BE2C (cell line): ENCODE measurements around the gene SLC44A1.

Experiments
- DNase-seq: peaks from one replicate; pipeline ENCODE4 v3.0.0-alpha.2; 2020
- H3K27me3 ChIP-seq: fragments of 250-450 bp; sonication (Bioruptor Pico); 2 replicates; pipeline ENCODE4 v1.5.1; 2020; ENCODE audit warnings: mild to moderate bottlenecking
- H3K36me3 ChIP-seq: fragments of 250-450 bp; sonication (Bioruptor Pico); 2 replicates; pipeline ENCODE4 v1.5.1; 2020; ENCODE audit warnings: mild to moderate bottlenecking
- H3K4me1 ChIP-seq: fragments of 250-450 bp; sonication (Bioruptor Pico); 2 replicates; pipeline ENCODE4 v1.5.1; 2020
- H3K4me3 ChIP-seq: 2 replicates; pipeline ENCODE4 v1.5.1; 2011; ENCODE audit warnings: low read depth, low read length
- H3K9me3 ChIP-seq: fragments of 250-450 bp; sonication (Bioruptor Pico); 2 replicates; pipeline ENCODE4 v1.5.1; 2020
- CTCF ChIP-seq: IDR thresholded peaks from 2 replicates; pipeline ENCODE4 v1.5.1; 2012; ENCODE audit warnings: mild to moderate bottlenecking, low read depth, low read length

Gene SLC44A1

GRCh38 chr9:105457560-105458294 lies 213.3 kb downstream of the SLC44A1 start:
- Histone ChIP-seq H3K4me3 (no peak overlapping the region), H3K36me3 (no peaks in the 10 kb centered on the region), H3K9me3 (no peaks in the 10 kb centered on the region; the same call in 1 of the 2 replicates), H3K27me3 (no peaks in the 10 kb centered on the region), H3K4me1 (no peaks in the 10 kb centered on the region)
- no peak for TF ChIP-seq CTCF
- DNase-seq: no peak

- Histone ChIP-seq H3K4me3 (no peak overlapping the region), H3K36me3 (no peaks in the 10 kb centered on the region; the same call in 1 of the 2 replicates), H3K4me1 (no peaks in the 10 kb centered on the region), H3K9me3 (no peaks in the 10 kb centered on the region; the same call in 1 of the 2 replicates), H3K27me3 (no peaks in the 10 kb centered on the region)
- TF ChIP-seq CTCF: no peak
- no peak for DNase-seq
These were observed 214.0 kb downstream of the SLC44A1 start for GRCh38 chr9:105458404-105458803.

- Histone ChIP-seq H3K4me3 (no peak overlapping the region), H3K36me3 (peaks cover 4% of the 10 kb centered on the region), H3K27me3 (no peaks in the 10 kb centered on the region), H3K9me3 (no peaks in the 10 kb centered on the region; the same call in 1 of the 2 replicates), H3K4me1 (no peaks in the 10 kb centered on the region)
- no peak for TF ChIP-seq CTCF
- DNase-seq: no peak
These were observed 214.9 kb downstream of the SLC44A1 start for GRCh38 chr9:105459336-105459735.

GRCh38 chr9:105466898-105467455 lies 222.5 kb downstream of the SLC44A1 start:
- Histone ChIP-seq H3K27me3 (no peaks in the 10 kb centered on the region), H3K4me3 (no peak overlapping the region), H3K9me3 (no peaks in the 10 kb centered on the region), H3K4me1 (no peaks in the 10 kb centered on the region), H3K36me3 (peaks cover 36% of the 10 kb centered on the region)
- no peak for DNase-seq
- TF ChIP-seq CTCF: no peak

GRCh38 chr9:105468875-105469274 lies 224.4 kb downstream of the SLC44A1 start:
- Histone ChIP-seq H3K4me3 (no peak overlapping the region), H3K4me1 (no peaks in the 10 kb centered on the region), H3K36me3 (peaks cover 36% of the 10 kb centered on the region), H3K9me3 (no peaks in the 10 kb centered on the region), H3K27me3 (no peaks in the 10 kb centered on the region)
- TF ChIP-seq CTCF: no peak
- no peak for DNase-seq

- Histone ChIP-seq H3K4me3 (no peak overlapping the region), H3K36me3 (peaks cover 15% of the 10 kb centered on the region), H3K9me3 (no peaks in the 10 kb centered on the region), H3K27me3 (no peaks in the 10 kb centered on the region), H3K4me1 (no peaks in the 10 kb centered on the region)
- TF ChIP-seq CTCF: no peak
- DNase-seq: no peak
These were observed 228.8 kb downstream of the SLC44A1 start for GRCh38 chr9:105473221-105473620.
